A673 (cell line): Measurements from ENCODE around the gene ARHGEF33.

Experiments
- EZH2 ChIP-seq: fragments of 200-600 bp; sonication (generic); IDR thresholded peaks from 2 replicates; pipeline ENCODE4 v1.6.1; 2017; ENCODE audit warnings: borderline replicate concordance, low read depth, mild to moderate bottlenecking, mixed read lengths, antibody characterized with exemption, low read length; ENCODE audit not compliant: poor library complexity, severe bottlenecking
- TF ChIP-seq, protein P1 (sequence below): fragments of 300-800, 200-600 bp; sonication (generic); conservative IDR thresholded peaks from 2 replicates; pipeline ENCODE4 v1.5.1; 2017; ENCODE audit warnings: low read depth, mild to moderate bottlenecking, antibody characterized with exemption, low read length, moderate library complexity, mixed read lengths

DNA sequence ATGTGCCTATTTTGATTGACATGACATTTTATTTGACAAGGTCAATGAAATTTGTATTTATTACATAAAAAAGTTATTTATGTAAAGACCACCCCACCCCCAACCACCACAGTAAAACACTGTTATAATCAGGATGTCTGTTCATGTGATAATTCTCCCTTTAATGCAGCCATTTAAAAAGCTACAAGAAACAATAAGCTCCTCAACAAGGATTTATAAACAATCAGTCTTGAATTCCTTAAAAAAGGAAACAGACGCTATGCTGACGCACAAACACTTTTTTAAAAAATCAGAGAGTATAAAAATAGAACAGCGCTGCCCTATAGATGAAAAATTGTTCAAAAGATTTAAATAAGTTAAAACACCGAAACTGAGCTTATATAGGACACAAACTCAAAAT is 129.0 kb downstream of the ARHGEF33 start:
- TF ChIP-seq, protein P1, sequence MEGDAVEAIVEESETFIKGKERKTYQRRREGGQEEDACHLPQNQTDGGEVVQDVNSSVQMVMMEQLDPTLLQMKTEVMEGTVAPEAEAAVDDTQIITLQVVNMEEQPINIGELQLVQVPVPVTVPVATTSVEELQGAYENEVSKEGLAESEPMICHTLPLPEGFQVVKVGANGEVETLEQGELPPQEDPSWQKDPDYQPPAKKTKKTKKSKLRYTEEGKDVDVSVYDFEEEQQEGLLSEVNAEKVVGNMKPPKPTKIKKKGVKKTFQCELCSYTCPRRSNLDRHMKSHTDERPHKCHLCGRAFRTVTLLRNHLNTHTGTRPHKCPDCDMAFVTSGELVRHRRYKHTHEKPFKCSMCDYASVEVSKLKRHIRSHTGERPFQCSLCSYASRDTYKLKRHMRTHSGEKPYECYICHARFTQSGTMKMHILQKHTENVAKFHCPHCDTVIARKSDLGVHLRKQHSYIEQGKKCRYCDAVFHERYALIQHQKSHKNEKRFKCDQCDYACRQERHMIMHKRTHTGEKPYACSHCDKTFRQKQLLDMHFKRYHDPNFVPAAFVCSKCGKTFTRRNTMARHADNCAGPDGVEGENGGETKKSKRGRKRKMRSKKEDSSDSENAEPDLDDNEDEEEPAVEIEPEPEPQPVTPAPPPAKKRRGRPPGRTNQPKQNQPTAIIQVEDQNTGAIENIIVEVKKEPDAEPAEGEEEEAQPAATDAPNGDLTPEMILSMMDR, result no peak
- TF ChIP-seq EZH2, result no peak
